ENCODE measurements around the gene STAU1. TPM values are rescaled to one million over a fixed set of nuclear protein-coding genes. Genes with fewer than 3 reads are reported as not detected.

STAU1 gene
- total and polyA plus RNA-seq, 10 of the 15 experiments (the other 5 are each of a cell fraction or from before 2014, with no cell fraction given), result 13.9 to 66.2 (median 45.6) TPM

DNA sequence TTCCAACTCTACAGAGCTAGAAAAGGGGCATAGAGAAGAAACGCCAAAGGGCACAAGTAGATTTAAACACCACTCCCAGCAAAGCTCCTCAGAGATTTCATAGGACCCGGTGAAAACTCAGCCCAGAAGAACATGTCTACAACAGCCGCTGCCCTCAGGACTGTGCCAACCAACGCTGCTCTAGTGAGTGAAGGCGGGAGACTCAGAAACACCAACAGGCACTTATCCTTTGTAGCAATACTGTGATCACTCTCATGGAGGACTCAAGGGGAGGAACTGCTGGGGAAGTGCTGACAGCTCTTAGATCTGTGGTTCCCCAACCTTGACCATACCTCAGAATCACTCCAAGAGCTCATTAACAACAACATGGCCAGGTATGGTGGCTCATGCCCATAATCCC is 39.5 kb downstream of the STAU1 start (continued):
- TF ChIP-seq, protein P1, sequence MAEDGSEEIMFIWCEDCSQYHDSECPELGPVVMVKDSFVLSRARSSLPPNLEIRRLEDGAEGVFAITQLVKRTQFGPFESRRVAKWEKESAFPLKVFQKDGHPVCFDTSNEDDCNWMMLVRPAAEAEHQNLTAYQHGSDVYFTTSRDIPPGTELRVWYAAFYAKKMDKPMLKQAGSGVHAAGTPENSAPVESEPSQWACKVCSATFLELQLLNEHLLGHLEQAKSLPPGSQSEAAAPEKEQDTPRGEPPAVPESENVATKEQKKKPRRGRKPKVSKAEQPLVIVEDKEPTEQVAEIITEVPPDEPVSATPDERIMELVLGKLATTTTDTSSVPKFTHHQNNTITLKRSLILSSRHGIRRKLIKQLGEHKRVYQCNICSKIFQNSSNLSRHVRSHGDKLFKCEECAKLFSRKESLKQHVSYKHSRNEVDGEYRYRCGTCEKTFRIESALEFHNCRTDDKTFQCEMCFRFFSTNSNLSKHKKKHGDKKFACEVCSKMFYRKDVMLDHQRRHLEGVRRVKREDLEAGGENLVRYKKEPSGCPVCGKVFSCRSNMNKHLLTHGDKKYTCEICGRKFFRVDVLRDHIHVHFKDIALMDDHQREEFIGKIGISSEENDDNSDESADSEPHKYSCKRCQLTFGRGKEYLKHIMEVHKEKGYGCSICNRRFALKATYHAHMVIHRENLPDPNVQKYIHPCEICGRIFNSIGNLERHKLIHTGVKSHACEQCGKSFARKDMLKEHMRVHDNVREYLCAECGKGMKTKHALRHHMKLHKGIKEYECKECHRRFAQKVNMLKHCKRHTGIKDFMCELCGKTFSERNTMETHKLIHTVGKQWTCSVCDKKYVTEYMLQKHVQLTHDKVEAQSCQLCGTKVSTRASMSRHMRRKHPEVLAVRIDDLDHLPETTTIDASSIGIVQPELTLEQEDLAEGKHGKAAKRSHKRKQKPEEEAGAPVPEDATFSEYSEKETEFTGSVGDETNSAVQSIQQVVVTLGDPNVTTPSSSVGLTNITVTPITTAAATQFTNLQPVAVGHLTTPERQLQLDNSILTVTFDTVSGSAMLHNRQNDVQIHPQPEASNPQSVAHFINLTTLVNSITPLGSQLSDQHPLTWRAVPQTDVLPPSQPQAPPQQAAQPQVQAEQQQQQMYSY (CRISPR knock-in tag; IDR thresholded peaks at IDR 0.05), result no peak

DNA sequence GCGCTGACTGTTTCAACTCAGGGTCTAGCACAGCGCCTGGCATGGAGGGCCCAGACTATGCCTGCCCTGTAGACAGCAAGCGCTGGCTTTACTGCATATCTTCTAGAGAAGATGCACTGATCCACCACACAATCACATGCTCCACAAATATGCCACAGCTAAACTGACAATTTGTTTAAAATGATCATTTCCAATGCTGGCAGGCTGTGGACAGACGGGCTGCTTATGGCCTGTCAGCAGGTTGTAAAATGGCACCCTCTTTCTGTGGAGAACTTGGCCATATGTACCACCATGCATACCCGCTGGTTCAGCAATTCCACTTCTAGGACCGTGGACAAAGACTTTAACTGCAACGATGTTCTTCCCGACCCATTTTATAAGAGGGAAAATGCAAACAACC is 40.8 kb downstream of the STAU1 start:
- no peak for ATAC-seq
- CTCF ChIA-PET, result interaction anchor here (1.3 to 1.6 kb wide), 2 partner anchors 14 to 70 kb away, joined by 7 to 8 read pairs; no protein-coding TSS in a partner anchor
- no peak overlapping the region for H3K27ac ChIP-seq (ENCODE audit: control insufficient read depth, insufficient read depth)
- no peak for TF ChIP-seq HDGF (IDR thresholded peaks at IDR 0.05)
- no peak for DNase-seq (ENCODE audit: low read depth, low spot score)
- 0 out of 2 replicates have a peak, but pooled peaks cover 3% of the 10 kb centered on the region for H3K79me2 ChIP-seq (ENCODE audit: control insufficient read depth, insufficient read depth, low read length)
- no peak overlapping the region for H3K4me2 ChIP-seq (ENCODE audit: control insufficient read depth, insufficient read depth)
- H3K4me1 ChIP-seq (ENCODE audit: control insufficient read depth, insufficient read depth, low read length), result no peaks in the 10 kb centered on the region
- no peaks in the 10 kb centered on the region for H4K20me1 ChIP-seq (ENCODE audit: control insufficient read depth, insufficient read depth)
- H3K27me3 ChIP-seq (replicated peaks in 1 of 2; ENCODE audit: control insufficient read depth in 2 of 2, insufficient read depth in 2 of 2, low read length in 1 of 2), result no peaks in the 10 kb centered on the region
- FAIRE-seq, result no peak
- in situ Hi-C loops (cut with MboI) (no loop called here), intact Hi-C loops (cut with micrococcal nuclease; ENCODE audit: unreplicated experiment) (no loop called here)
- no TSS peak for BruUV-seq (replicated peaks)
- no peak overlapping the region for H2AFZ ChIP-seq (ENCODE audit: control insufficient read depth, low read depth, low read length)
- H3K9me3 ChIP-seq (replicated peaks; ENCODE audit: control insufficient read depth, insufficient read depth, low read length), result no peaks in the 10 kb centered on the region
- RAD21 ChIA-PET (ENCODE audit: unreplicated experiment), result no interaction called here
- SMC1A ChIA-PET (ENCODE audit: uncharacterized antibody, unreplicated experiment), result interaction anchor here (0.6 to 2.2 kb wide), 3 partner anchors 12 to 128 kb away, joined by 3 to 6 read pairs (median 3); partner anchors contain the start of gene DDX27
- no peak overlapping the region for H3K9ac ChIP-seq (ENCODE audit: control insufficient read depth, insufficient read depth, low read length)
- POLR2A ChIA-PET, result interaction anchor here (1.2 kb wide), 1 partner anchor 32 kb away, joined by 3 read pairs; no protein-coding TSS in a partner anchor
- H3K36me3 ChIP-seq (ENCODE audit: control insufficient read depth in 2 of 2, insufficient read depth in 2 of 2, low read length in 1 of 2), result peaks cover 23 to 30% of the 10 kb centered on the region in 2 experiments
- WGBS (ENCODE audit: insufficient coverage, insufficient replicate concordance, low lambda C conversion rate, missing lambda C conversion rate), result 97% methylated on average over 8 of the region's 8 CpGs
- no peak overlapping the region for H3K4me3 ChIP-seq
